Testis (tissue), 3 donors: ENCODE results near the gene KCNN3. TPM values are rescaled to one million over a fixed set of nuclear protein-coding genes. Genes with fewer than 3 reads are reported as not detected.

Source experiments
- DNase-seq: peaks from one replicate; pipeline ENCODE4 v3.0.0-alpha.2; 2019
- H3K27ac ChIP-seq, 2 donors: fragments of 200-600 bp; sonication (generic); one replicate each; pipeline ENCODE4 v1.5.1; 2019
- H3K27me3 ChIP-seq: fragments of 200-600 bp; sonication (generic); one replicate; pipeline ENCODE4 v1.5.1; 2019
- H3K36me3 ChIP-seq: fragments of 200-600 bp; sonication (generic); one replicate; pipeline ENCODE4 v1.5.1; 2017; ENCODE audit warnings: low read depth; ENCODE audit errors: missing control alignments
- H3K4me1 ChIP-seq: fragments of 200-600 bp; sonication (generic); one replicate; pipeline ENCODE4 v1.5.1; 2019
- H3K4me3 ChIP-seq, 2 donors: fragments of 200-600 bp; sonication (generic); one replicate each; pipeline ENCODE4 v1.5.1; 2017 to 2019
- H3K9me3 ChIP-seq: fragments of 200-600 bp; sonication (generic); one replicate; pipeline ENCODE4 v1.5.1; 2017
- POLR2A ChIP-seq: fragments of 450-650 bp; IDR thresholded peaks from one replicate; pipeline ENCODE4 v1.6.1; 2017; ENCODE audit warnings: antibody characterized with exemption, mild to moderate bottlenecking, moderate library complexity
- WGBS, 2 donors: methylation state at CpG; one replicate each; pipeline ENCODE4 v1.1.5; 2018; 5-methylcytosine and 5-hydroxymethylcytosine counted together
- intact Hi-C: fragments of 100-400 bp; cut with DNase I; formaldehyde crosslinking; loops from one replicate; pipeline ENCODE4 v1.15.1; 2023; ENCODE audit warnings: low total_unique reads
- polyA plus RNA-seq: library from polyadenylated mRNA; stranded (reverse); fragments of 350-450 nt; fragmentation: Illumina TruSeq; extraction: RNeasy Lipid Tissue Mini Kit (QIAGEN cat#74804); gene quantifications from one replicate; pipeline ENCODE4 v1.2.3, GENCODE V29; 2014; ENCODE audit warnings: low read depth, low replicate concordance; ENCODE audit not compliant: insufficient read depth
- total RNA-seq, 2 donors: library from RNA; depleted of rRNA; stranded (reverse); fragments of >200 nt; gene quantifications; one replicate each; pipeline ENCODE4 v1.2.3, GENCODE V29; 2016
- TF ChIP-seq, protein P1 (sequence below), 3 experiments: fragments of 450-650 bp in 2 of 3; fragments of 200-600 bp in 1 of 3; sonication (generic) in 1 of 3; IDR thresholded peaks; one replicate each; pipeline ENCODE4 v1.5.1; 2016 to 2019; ENCODE audit warnings: antibody characterized with exemption in 3 of 3, mild to moderate bottlenecking in 2 of 3, moderate library complexity in 1 of 3

Gene KCNN3
- total and polyA plus RNA-seq, 3 donors from 2014 or later: 0.24 to 0.78 (median 0.56) TPM

DNA sequence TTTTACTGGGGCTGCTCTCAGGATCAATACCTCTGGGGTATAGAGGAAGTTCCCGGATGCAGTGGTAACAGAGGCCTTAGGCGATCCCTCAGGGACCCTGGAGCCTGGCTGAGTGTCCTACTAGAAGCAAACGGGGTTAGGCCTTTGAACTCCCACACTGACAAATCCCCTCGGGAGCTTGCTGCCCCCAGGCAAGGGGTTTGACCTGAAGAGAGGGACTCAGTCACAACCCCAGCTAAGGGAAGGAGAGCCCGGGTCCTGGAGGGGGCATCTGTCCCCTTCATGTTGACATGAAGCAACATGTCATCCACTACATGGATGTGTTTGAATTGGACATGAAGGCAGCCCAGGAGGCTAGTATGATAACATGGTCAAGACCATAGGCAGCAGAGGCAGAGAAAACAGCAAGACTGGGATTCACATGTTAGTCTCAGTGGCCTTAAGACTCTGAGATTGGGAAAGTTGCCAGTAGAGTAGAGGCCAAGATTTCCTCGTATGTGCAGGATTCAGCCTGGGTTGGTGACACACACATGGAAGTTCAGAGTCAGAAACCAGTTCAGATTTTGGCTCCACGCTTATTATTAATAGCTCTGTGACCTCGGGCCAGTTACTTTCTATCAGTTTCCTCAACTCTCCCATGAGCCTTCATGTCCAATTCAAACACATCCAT lies 101.5 kb downstream of the KCNN3 start:
- Histone ChIP-seq H3K4me1 (no peaks in the 10 kb centered on the region), H3K27me3 (no peaks in the 10 kb centered on the region), H3K27ac (no peak overlapping the region), H3K9me3 (no peaks in the 10 kb centered on the region), H3K36me3 (no peaks in the 10 kb centered on the region), H3K4me3 (no peak overlapping the region)
- TF ChIP-seq, protein P1, sequence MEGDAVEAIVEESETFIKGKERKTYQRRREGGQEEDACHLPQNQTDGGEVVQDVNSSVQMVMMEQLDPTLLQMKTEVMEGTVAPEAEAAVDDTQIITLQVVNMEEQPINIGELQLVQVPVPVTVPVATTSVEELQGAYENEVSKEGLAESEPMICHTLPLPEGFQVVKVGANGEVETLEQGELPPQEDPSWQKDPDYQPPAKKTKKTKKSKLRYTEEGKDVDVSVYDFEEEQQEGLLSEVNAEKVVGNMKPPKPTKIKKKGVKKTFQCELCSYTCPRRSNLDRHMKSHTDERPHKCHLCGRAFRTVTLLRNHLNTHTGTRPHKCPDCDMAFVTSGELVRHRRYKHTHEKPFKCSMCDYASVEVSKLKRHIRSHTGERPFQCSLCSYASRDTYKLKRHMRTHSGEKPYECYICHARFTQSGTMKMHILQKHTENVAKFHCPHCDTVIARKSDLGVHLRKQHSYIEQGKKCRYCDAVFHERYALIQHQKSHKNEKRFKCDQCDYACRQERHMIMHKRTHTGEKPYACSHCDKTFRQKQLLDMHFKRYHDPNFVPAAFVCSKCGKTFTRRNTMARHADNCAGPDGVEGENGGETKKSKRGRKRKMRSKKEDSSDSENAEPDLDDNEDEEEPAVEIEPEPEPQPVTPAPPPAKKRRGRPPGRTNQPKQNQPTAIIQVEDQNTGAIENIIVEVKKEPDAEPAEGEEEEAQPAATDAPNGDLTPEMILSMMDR (IDR thresholded peaks at IDR 0.05): no peak
- TF ChIP-seq POLR2A: no peak
- intact Hi-C loops: no loop called here
- no peak for DNase-seq
- WGBS, 2 donors: 67 to 77% methylated on average over 8 of the region's 8 CpGs

DNA sequence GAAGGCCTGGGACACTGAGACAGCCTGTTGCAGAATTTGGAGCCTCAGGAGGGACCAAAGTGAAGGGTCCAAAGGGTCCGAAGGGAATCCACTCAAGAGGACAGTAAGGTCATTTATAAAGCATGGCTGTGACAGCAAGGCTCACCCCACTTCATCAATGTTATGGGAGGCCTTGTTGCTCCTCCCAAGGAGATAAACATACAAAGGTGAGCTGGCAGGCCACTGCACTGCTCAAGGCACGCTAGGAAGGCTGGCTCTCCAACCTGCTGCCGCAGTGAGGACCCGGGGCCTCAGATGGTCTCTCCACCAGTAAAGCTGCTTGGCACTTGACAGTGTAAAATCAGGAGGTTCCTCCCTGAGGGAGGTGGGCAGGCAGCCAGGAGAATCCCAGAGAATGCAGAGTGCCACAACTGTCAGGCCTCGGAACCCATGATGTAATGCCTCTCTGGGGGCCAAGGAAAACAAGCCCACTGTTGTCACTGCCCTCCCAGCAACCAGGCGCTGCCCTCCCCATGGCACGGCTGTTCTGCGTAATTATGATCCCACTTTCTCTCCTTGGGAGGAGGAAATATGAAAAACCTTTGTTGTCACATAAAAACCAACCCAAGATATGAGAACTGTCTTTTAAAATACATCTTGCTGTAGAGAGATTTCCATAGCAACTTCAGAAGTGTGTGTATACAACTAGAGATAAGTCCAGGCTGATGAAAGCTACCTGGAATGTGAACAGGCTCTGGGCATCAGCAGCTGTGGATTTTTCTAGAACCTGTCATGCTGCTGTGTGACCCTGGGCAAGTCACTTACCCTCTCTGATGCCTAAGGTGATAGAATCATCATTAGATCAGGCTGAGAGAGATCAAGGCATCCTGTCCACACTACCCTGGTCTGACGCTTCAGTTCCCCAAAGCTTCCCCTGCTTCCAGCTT lies 102.5 kb downstream of the KCNN3 start:
- 79 to 89% methylated on average over 9 of the region's 9 CpGs for WGBS, 2 donors
- Histone ChIP-seq H3K4me1 (no peaks in the 10 kb centered on the region), H3K36me3 (no peaks in the 10 kb centered on the region), H3K4me3 (no peak overlapping the region), H3K27ac (no peak overlapping the region), H3K9me3 (no peaks in the 10 kb centered on the region), H3K27me3 (no peaks in the 10 kb centered on the region)
- no peak for TF ChIP-seq POLR2A
- TF ChIP-seq, protein P1 (IDR thresholded peaks at IDR 0.05): no peak
- DNase-seq: no peak
- intact Hi-C loops: no loop called here

DNA sequence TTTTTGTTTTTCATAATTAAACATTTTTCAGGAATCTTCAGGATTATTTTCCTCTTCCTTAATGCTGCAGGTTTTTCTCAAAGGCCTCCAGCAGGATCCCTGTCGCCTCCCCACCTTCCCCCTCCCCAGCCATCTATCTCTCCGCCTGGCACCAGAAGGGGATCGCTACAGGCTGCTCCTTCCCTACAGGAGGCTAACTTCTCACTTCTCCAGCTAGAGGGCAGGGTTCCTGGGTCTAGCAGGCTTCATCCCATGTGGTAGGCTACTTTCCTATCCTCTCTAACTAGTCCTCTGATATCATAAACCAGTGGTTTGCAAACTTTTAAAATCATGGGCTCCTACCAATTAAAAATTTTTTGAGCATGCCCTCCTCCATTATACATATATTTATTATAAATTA lies 104.1 kb downstream of the KCNN3 start:
- no peak for DNase-seq
- WGBS, 2 donors: 82 to 89% methylated on average over 3 of the region's 3 CpGs

DNA sequence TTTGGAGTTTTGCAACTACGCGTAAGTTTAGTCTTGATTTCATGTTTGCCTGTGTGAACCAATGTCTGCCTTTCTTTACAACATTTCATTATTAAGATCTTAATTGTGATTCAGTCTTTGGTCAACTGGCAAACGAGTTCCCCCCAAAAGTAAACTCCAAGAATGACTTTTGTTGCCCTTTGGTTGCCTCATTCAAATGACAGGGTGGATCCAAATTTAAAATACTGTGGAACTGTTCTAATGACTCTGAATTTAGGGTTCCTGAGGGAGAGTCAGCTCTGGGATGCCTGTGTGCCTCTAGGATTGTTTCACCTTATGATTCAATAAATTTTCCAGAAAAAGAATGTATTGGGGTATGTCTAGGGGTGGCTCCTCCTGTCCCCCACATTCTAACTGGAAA lies 105.3 kb downstream of the KCNN3 start:
- Histone ChIP-seq H3K27me3 (no peaks in the 10 kb centered on the region), H3K9me3 (no peaks in the 10 kb centered on the region), H3K36me3 (no peaks in the 10 kb centered on the region), H3K4me3 (no peak overlapping the region), H3K27ac (no peak overlapping the region), H3K4me1 (no peaks in the 10 kb centered on the region)
- 85 to 92% methylated on average over 3 of the region's 3 CpGs for WGBS, 2 donors
- TF ChIP-seq POLR2A: no peak
- TF ChIP-seq, protein P1 (IDR thresholded peaks at IDR 0.05): no peak
- no peak for DNase-seq
- intact Hi-C loops: no loop called here

More for the DNA sequence above, 104.1 kb downstream of the KCNN3 start:
- TF ChIP-seq POLR2A: no peak
- TF ChIP-seq, protein P1 (IDR thresholded peaks at IDR 0.05): no peak
- Histone ChIP-seq H3K27ac (no peak overlapping the region), H3K4me3 (no peak overlapping the region), H3K9me3 (no peaks in the 10 kb centered on the region), H3K4me1 (no peaks in the 10 kb centered on the region), H3K36me3 (no peaks in the 10 kb centered on the region), H3K27me3 (no peaks in the 10 kb centered on the region)
- intact Hi-C loops: no loop called here
